Effector memory CD8-positive, alpha-beta T cell (primary cell): Measurements from ENCODE around the gene DCHS1.
A peak's percentile ranks its signal among the peaks of the same experiment; 100 is the strongest.

Source experiments
- ATAC-seq: fragments of 150-1000 bp; cut with Tn5 transposase; replicated peaks from 2 replicates; pipeline ENCODE4 v1.10.0; 2021; ENCODE audit warnings: mild to moderate bottlenecking, moderate library complexity
- DNase-seq, 3 experiments: peaks; one replicate each; pipeline ENCODE4 v3.0.0; 2021
- H3K27ac Mint-ChIP-seq, 2 donors: one replicate each; pipeline ENCODE4 v1.8.0; 2022; ENCODE audit warnings: mild to moderate bottlenecking in 2 of 2, mixed read lengths in 2 of 2, moderate library complexity in 2 of 2
- H3K27me3 Mint-ChIP-seq, 2 donors: one replicate each; pipeline ENCODE4 v1.8.0; 2022; ENCODE audit warnings: mixed read lengths in 2 of 2
- H3K36me3 Mint-ChIP-seq: one replicate; pipeline ENCODE4 v1.8.0; 2022; ENCODE audit warnings: mild to moderate bottlenecking, moderate library complexity, mixed read lengths; ENCODE audit not compliant: insufficient read depth
- H3K4me1 Mint-ChIP-seq, 2 donors: one replicate each; pipeline ENCODE4 v1.8.0; 2022; ENCODE audit warnings: low read depth in 2 of 2, mixed read lengths in 2 of 2
- H3K4me3 Mint-ChIP-seq, 2 donors: one replicate each; pipeline ENCODE4 v1.8.0; 2022; ENCODE audit warnings: mild to moderate bottlenecking in 2 of 2, mixed read lengths in 2 of 2, moderate library complexity in 2 of 2
- H3K9me3 Mint-ChIP-seq, 2 donors: one replicate each; pipeline ENCODE4 v1.8.0; 2022; ENCODE audit warnings: mixed read lengths in 2 of 2

Gene DCHS1

GRCh38 chr11:6586434-6587359 lies 68.9 kb downstream of the DCHS1 start:
- DNase-seq (no peak), ATAC-seq (no peak)
- Mint-ChIP-seq H3K36me3 (peaks cover 14% of the 10 kb centered on the region), H3K4me1 (peaks cover 0 to 4% of the 10 kb centered on the region in 2 donors), H3K9me3 (peaks cover 2 to 12% of the 10 kb centered on the region in 2 donors), H3K4me3 (no peak overlapping the region), H3K27me3 (no peaks in the 10 kb centered on the region), H3K27ac (no peak overlapping the region)

DNA sequence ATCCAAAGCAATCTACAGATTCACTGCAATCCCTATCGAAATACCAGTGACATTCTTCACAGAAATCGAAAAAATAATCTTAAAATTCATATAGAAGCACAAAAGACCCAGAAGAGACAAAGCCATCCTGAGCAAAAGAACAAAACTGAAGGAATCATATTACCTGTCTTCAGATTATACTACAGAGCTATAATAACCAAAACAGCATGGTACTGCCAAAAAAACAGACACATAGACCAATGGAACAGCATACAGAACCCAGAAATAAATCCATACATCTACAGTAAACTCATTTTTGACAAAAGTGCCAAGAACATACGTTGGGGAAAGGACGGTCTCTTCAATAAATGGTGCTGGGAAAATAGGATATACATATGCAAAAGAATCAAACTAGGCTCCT lies 71.1 kb downstream of the DCHS1 start:
- Mint-ChIP-seq H3K36me3 (peaks cover 14% of the 10 kb centered on the region), H3K9me3 (peaks cover 2 to 12% of the 10 kb centered on the region in 2 donors), H3K27me3 (no peaks in the 10 kb centered on the region), H3K27ac (no peak overlapping the region), H3K4me3 (no peak overlapping the region), H3K4me1 (peaks cover 0 to 7% of the 10 kb centered on the region in 2 donors)
- DNase-seq, result no peak
- ATAC-seq, result no peak

GRCh38 chr11:6583584-6583983 lies 72.0 kb downstream of the DCHS1 start:
- peaks cover 0 to 7% of the 10 kb centered on the region in 2 donors for H3K4me1 Mint-ChIP-seq
- peaks cover 2 to 12% of the 10 kb centered on the region in 2 donors for H3K9me3 Mint-ChIP-seq
- H3K27ac Mint-ChIP-seq, result no peak overlapping the region
- peaks cover 14% of the 10 kb centered on the region for H3K36me3 Mint-ChIP-seq
- H3K27me3 Mint-ChIP-seq, result no peaks in the 10 kb centered on the region
- no peak for DNase-seq
- no peak overlapping the region for H3K4me3 Mint-ChIP-seq
- ATAC-seq, result no peak

DNA sequence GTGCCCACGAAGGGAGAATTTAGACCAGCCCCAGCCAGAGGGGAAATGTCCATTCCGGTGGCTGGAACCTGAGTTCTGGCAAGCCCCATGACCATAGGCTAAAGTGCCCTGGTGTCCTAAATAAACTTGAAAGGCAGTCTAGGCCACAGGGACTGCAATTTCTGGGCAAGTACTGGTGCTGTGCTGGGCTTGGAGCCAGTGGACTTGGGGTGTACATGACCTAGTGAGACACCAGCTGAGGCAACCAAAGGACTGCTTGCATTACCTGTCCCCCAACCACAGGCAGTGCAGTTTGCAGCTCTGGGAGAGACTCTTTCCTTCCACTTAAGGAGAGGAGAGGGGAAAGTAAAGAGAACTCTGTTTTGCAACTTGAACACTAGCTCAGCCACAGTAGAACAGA lies 75.9 kb downstream of the DCHS1 start:
- Mint-ChIP-seq H3K4me1 (peaks cover 0 to 4% of the 10 kb centered on the region in 2 donors), H3K27ac (no peak overlapping the region), H3K27me3 (no peaks in the 10 kb centered on the region), H3K4me3 (no peak overlapping the region), H3K9me3 (peaks cover 2 to 10% of the 10 kb centered on the region in 2 donors), H3K36me3 (peaks cover 7% of the 10 kb centered on the region)
- DNase-seq, result no peak
- ATAC-seq, result no peak

- H3K27ac Mint-ChIP-seq, result no peak overlapping the region
- no peak for ATAC-seq
- H3K36me3 Mint-ChIP-seq, result peaks cover 4% of the 10 kb centered on the region
- no peak for DNase-seq
- H3K4me3 Mint-ChIP-seq, result no peak overlapping the region
- H3K4me1 Mint-ChIP-seq, result peaks cover 0 to 4% of the 10 kb centered on the region in 2 donors
- H3K27me3 Mint-ChIP-seq, result no peaks in the 10 kb centered on the region
- no peaks in the 10 kb centered on the region for H3K9me3 Mint-ChIP-seq
Observed at GRCh38 chr11:6578134-6578533, 77.5 kb downstream of the DCHS1 start.

- no peaks in the 10 kb centered on the region for H3K9me3 Mint-ChIP-seq
- H3K4me1 Mint-ChIP-seq, result peaks cover 0 to 4% of the 10 kb centered on the region in 2 donors
- H3K4me3 Mint-ChIP-seq, result no peak overlapping the region
- no peaks in the 10 kb centered on the region for H3K36me3 Mint-ChIP-seq
- ATAC-seq (no peak), DNase-seq (no peak)
- H3K27me3 Mint-ChIP-seq, result no peaks in the 10 kb centered on the region
- H3K27ac Mint-ChIP-seq, result peak overlapping the region in 1 of 2 donors; percentile 1
Observed at GRCh38 chr11:6576471-6577373, 78.9 kb downstream of the DCHS1 start.

DNA sequence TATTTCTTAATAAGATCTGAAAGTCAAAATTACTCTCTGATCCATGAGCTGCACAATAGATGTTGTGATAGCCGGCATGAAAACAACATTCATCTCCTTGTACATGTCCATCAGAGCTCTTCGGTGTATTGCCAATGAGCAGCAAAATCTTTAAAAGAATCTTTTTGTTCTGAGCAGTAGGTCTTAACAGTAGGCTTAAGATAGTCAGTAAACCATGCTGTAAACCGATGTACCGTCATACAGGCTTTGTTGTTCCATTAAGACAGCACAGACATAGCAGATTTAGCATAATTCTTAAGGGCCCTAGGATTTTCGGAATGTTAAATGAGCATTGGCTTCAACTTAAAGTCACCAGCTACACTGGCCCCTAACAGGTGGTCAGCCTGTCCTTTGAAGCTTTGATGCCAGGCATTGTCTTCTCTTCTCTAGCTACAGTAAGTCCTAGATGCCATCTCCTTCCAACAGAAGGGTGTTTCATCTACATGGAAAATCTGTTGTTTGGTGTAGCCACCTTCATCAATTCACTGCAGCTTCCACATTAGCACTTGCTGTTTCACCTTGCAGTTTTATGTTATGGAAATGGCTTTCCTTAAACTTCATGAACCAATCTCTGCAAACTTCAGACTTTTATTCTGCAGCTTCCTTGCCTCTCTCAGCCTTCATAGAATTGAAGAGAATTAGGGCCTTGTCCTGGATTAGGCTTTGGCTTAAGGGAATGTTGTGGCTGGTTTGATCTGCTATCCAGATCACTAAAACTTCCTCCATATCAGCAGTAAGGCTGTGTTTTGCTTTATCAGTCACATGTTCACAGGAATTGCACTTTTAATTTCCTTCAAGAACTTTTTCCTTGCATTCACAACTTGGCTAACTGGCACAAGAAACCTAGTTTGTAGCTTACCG lies 80.5 kb downstream of the DCHS1 start:
- Mint-ChIP-seq H3K4me3 (no peak overlapping the region), H3K9me3 (no peaks in the 10 kb centered on the region), H3K27ac (no peak overlapping the region), H3K36me3 (no peaks in the 10 kb centered on the region), H3K4me1 (peaks cover 0 to 1% of the 10 kb centered on the region in 2 donors), H3K27me3 (no peaks in the 10 kb centered on the region)
- DNase-seq, result no peak
- no peak for ATAC-seq

- ATAC-seq, result no peak
- Mint-ChIP-seq H3K36me3 (peaks cover 3% of the 10 kb centered on the region), H3K9me3 (no peaks in the 10 kb centered on the region), H3K4me3 (no peak overlapping the region), H3K4me1 (peaks cover 0 to 6% of the 10 kb centered on the region in 2 donors), H3K27ac (peak overlapping the region in 1 of 2 donors; percentile 80), H3K27me3 (no peaks in the 10 kb centered on the region)
- no peak for DNase-seq
Observed at GRCh38 chr11:6572215-6572614, 83.4 kb downstream of the DCHS1 start.

- Mint-ChIP-seq H3K27ac (peak overlapping the region in 1 of 2 donors; percentile 80), H3K9me3 (no peaks in the 10 kb centered on the region), H3K27me3 (no peaks in the 10 kb centered on the region), H3K36me3 (peaks cover 3% of the 10 kb centered on the region), H3K4me1 (peaks cover 0 to 5% of the 10 kb centered on the region in 2 donors), H3K4me3 (no peak overlapping the region)
- no peak for DNase-seq
- no peak for ATAC-seq
Observed at GRCh38 chr11:6571434-6572008, 84.1 kb downstream of the DCHS1 start.
